Large intestine (tissue), 3 donors: ENCODE data around the gene HDHD2. TPM values are rescaled to one million over a fixed set of nuclear protein-coding genes. Genes with fewer than 3 reads are reported as not detected.

Experiments used
- DNase-seq, 2 donors: peaks; one replicate each; pipeline versions ENCODE4 v3.0.0 to v3.0.0-alpha.2; 2013
- H3K27ac ChIP-seq: one replicate; pipeline ENCODE4 v1.5.1; 2013; ENCODE audit warnings: low read length
- H3K27me3 ChIP-seq: 2 replicates; pipeline ENCODE4 v1.6.1; 2013; ENCODE audit warnings: low read length; ENCODE audit not compliant: control insufficient read depth, insufficient read depth
- H3K36me3 ChIP-seq: 2 replicates; pipeline ENCODE4 v1.6.1; 2013; ENCODE audit warnings: low read length; ENCODE audit not compliant: control insufficient read depth, insufficient read depth
- H3K4me1 ChIP-seq: one replicate; pipeline ENCODE4 v1.6.1; 2013; ENCODE audit warnings: low read length; ENCODE audit not compliant: control insufficient read depth, insufficient read depth
- H3K4me3 ChIP-seq: one replicate; pipeline ENCODE4 v1.5.1; 2013; ENCODE audit warnings: low read length
- H3K9me3 ChIP-seq: one replicate; pipeline ENCODE4 v1.6.1; 2013; ENCODE audit warnings: mild to moderate bottlenecking, low read depth, low read length, moderate library complexity; ENCODE audit not compliant: control insufficient read depth
- whole genome bisulfite sequencing: methylation state at CpG from one replicate; pipeline ENCODE4 v1.1.5; 2013; ENCODE audit warnings: low lambda C conversion rate; ENCODE audit not compliant: insufficient coverage; 5-methylcytosine and 5-hydroxymethylcytosine counted together
- polyA plus RNA-seq: library from polyadenylated mRNA; unstranded; fragments of 120-200 nt; gene quantifications from one replicate; pipeline ENCODE4 v1.2.1, GENCODE V29; 2013

HDHD2 gene
- polyA plus RNA-seq, 1 donor, result 37.5 TPM

GRCh38 chr18:47113796-47114540 is 36.3 kb downstream of the HDHD2 start:
- Histone ChIP-seq H3K27ac (no peak overlapping the region), H3K36me3 (peaks cover 47% of the 10 kb centered on the region), H3K27me3 (no peaks in the 10 kb centered on the region), H3K4me3 (no peak overlapping the region), H3K9me3 (no peaks in the 10 kb centered on the region), H3K4me1 (no peaks in the 10 kb centered on the region)
- DNase-seq, result no peak
- 100% methylated on average over 1 of the region's 2 CpGs for WGBS

DNA sequence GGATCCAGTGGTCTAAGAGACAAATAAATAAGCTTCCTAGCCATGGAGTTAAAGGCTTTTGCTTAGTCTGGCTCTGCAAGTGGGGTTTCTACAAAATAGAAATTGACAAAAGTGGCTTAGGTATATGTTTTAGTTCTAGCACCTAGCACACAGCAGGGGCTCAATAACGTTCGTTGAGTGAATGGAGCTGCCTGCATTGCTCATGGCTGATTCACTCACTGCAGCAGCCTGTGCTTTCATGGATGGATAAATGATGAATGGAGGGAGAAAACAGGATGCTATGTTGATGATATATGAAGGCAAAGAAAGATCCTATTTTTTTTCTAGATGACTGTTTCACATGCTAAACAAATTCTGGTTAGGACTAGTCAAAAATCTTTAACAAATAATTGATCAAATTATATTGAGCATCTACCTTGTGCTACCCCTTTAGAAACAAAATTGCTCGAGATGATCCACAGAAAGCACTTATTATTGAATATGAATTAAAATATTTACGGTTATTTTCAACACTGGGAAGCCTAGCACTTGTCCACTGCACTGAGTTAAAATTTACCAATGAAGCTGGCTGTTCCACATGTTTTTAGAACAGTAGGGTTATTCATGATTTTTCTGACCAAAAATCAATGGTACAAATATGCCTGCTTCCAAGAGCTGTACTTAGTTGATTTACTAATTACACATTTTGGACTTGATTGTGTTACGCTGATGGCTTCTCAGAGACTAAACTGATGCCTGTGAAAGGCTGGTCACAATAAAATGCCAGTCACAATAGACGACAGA is 39.6 kb downstream of the HDHD2 start:
- no peak for DNase-seq
- Histone ChIP-seq H3K36me3 (peaks cover 61% of the 10 kb centered on the region), H3K9me3 (no peaks in the 10 kb centered on the region), H3K27me3 (no peaks in the 10 kb centered on the region), H3K27ac (no peak overlapping the region), H3K4me3 (no peak overlapping the region), H3K4me1 (no peaks in the 10 kb centered on the region)
- 100% methylated on average over 2 of the region's 6 CpGs for WGBS

- DNase-seq, result no peak
- H3K27me3 ChIP-seq, result no peaks in the 10 kb centered on the region
- H3K4me3 ChIP-seq, result no peak overlapping the region
- no peak overlapping the region for H3K27ac ChIP-seq
- H3K36me3 ChIP-seq, result peaks cover 56% of the 10 kb centered on the region
- H3K9me3 ChIP-seq, result no peaks in the 10 kb centered on the region
- H3K4me1 ChIP-seq, result no peaks in the 10 kb centered on the region
- WGBS, result no CpG with 5 or more reads among the region's 1 CpG
Observed at GRCh38 chr18:47109720-47110119, 40.6 kb downstream of the HDHD2 start.

DNA sequence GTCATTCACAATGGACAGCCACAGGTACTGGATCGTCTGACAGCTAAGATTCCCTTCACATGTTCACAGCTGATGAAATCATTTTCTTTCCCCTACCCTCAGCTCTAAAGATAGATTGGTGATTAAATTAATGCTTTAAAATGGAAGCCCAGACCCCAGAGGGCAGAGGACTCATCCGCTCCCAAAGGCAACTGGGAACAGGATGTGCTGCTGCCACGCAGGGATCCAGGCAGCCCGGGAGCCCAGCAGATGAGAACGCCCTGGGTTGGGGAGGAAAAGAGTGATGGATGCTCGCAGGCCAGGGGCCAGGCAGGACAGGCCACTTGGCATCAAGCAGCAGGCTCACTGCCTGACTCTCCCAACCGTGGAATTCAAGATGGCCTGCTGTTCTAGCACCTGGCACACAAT is 41.3 kb downstream of the HDHD2 start:
- no peak for DNase-seq
- Histone ChIP-seq H3K27me3 (no peaks in the 10 kb centered on the region), H3K27ac (no peak overlapping the region), H3K9me3 (no peaks in the 10 kb centered on the region), H3K4me1 (no peaks in the 10 kb centered on the region), H3K36me3 (peaks cover 58% of the 10 kb centered on the region), H3K4me3 (no peak overlapping the region)
- WGBS, result no CpG with 5 or more reads among the region's 7 CpGs

DNA sequence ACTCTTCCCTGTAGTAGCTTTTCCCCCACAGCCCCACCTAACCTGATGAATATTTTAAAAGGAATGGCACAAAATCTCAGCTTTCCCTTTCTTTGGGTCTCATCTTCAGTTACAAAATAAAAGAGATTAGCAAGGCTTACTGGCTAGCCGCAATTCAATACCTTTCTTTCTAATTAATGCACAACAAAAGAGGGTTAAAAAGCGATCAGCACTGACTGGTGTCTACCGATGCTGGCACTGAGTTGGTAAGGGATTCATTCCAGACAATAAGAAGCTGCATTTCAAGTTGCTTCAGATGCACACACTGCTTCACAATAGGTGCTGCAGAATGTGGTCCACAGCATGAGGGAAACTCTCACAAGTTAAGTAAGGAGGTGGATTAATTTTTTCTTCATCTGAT is 41.9 kb downstream of the HDHD2 start:
- Histone ChIP-seq H3K36me3 (peaks cover 56% of the 10 kb centered on the region), H3K9me3 (no peaks in the 10 kb centered on the region), H3K4me3 (no peak overlapping the region), H3K27me3 (no peaks in the 10 kb centered on the region), H3K27ac (no peak overlapping the region), H3K4me1 (no peaks in the 10 kb centered on the region)
- no peak for DNase-seq
- no CpG with 5 or more reads among the region's 3 CpGs for WGBS

DNA sequence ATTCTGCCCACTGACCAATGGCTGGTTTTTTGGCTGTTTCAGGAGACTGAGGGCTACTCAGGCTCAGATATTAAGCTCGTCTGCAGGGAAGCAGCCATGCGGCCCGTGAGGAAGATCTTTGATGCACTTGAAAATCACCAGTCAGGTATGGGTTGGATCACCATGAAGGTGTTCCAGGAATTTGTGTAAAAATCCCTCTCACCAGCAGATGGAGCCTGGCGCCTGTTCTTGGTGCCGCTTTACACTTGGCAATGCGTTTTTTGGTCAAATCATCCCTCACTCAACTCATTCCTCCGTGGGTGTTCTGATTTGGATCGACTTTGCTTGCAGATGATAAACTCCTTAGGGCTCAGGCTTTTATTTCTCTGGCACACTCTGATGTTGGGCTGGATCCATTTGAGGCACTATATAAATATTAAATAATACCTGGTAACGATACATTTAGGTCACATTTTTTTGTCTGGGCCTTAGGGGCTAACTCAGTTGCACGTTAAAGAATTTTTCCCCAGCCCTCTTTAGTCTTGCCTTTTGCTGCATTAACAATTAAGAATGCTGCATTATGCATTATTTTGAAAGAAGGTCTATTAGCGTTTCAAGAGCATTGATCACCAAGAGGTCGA is 50.0 kb downstream of the HDHD2 start:
- Histone ChIP-seq H3K36me3 (peaks cover 10% of the 10 kb centered on the region), H3K27me3 (no peaks in the 10 kb centered on the region), H3K27ac (no peak overlapping the region), H3K4me1 (no peaks in the 10 kb centered on the region), H3K9me3 (no peaks in the 10 kb centered on the region), H3K4me3 (no peak overlapping the region)
- 100% methylated on average over 1 of the region's 12 CpGs for WGBS
- peak; percentile 22 to 31 for DNase-seq

DNA sequence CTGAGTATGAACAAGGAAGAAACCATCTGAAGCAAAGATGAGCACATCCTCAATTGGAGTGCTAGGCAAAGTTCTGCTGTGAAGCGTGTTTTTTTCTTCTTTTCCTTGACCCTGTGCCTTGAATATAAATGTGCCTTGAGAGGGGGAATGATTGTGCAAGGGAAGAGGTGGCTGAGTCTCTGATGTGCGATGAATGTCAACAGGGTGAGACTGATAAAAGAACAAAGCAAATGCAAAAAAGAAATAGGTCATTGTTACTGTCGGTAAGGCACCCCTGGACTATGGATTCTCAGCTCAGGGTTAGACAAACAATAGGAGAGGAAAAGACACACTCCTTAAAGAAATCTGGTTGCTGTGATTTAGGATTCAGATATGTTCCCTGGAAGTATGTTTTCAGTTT is 54.5 kb downstream of the HDHD2 start:
- Histone ChIP-seq H3K27me3 (no peaks in the 10 kb centered on the region), H3K4me1 (no peaks in the 10 kb centered on the region), H3K9me3 (no peaks in the 10 kb centered on the region), H3K27ac (no peak overlapping the region), H3K36me3 (no peaks in the 10 kb centered on the region), H3K4me3 (no peak overlapping the region)
- WGBS, result 27% methylated on average over 2 of the region's 3 CpGs
- DNase-seq, result no peak

DNA sequence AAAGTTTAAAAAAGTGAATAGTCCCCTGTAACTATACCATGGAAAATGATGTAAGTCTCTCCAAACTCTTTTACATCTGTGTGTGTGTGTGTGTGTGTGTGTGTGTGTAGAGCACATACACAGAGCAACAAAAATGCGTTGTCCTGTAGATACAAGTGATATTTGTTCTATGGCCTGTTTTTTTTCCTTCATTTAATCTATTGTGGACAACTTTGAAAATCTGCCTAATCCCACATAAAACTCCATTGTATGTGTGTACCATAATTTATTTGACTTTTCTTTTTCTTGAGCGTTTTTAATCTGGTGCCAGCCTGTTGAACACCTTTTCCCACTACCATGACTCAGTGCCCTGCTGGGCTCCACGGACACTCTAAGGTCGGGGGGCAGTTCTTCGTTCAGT is 62.6 kb downstream of the HDHD2 start:
- H3K9me3 ChIP-seq, result no peaks in the 10 kb centered on the region
- DNase-seq, result no peak
- WGBS, result 95% methylated on average over 4 of the region's 5 CpGs
- H3K36me3 ChIP-seq, result no peaks in the 10 kb centered on the region
- no peak overlapping the region for H3K4me3 ChIP-seq
- H3K27me3 ChIP-seq, result no peaks in the 10 kb centered on the region
- no peak overlapping the region for H3K27ac ChIP-seq
- no peaks in the 10 kb centered on the region for H3K4me1 ChIP-seq

DNA sequence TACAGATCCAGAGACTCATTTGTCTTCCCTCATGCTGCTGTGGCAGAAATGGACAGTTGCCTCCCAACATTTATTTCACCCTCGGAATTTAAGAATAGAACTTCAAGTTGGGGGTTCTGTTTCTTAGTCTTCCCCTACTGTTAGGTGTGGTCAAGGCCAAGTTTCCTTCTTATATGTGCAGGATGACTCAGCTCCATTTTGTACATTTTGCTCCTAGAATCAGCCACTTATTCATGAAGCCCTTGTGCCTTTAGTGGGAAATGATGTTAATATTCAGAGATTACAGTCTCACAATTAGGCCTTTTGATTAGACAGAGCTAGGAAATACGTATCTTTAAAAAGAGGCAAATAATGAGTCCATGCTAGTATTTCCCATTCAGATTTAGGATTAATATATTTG is 68.7 kb downstream of the HDHD2 start:
- WGBS, result 60% methylated on average over 1 of the region's 2 CpGs
- H3K36me3 ChIP-seq, result no peaks in the 10 kb centered on the region
- H3K9me3 ChIP-seq, result no peaks in the 10 kb centered on the region
- H3K4me1 ChIP-seq, result no peaks in the 10 kb centered on the region
- H3K27ac ChIP-seq, result no peak overlapping the region
- no peak overlapping the region for H3K4me3 ChIP-seq
- DNase-seq, result no peak
- no peaks in the 10 kb centered on the region for H3K27me3 ChIP-seq

GRCh38 chr18:47080872-47081271 is 69.4 kb downstream of the HDHD2 start:
- DNase-seq, result no peak
- H3K36me3 ChIP-seq, result no peaks in the 10 kb centered on the region
- H3K27ac ChIP-seq, result no peak overlapping the region
- H3K4me1 ChIP-seq, result no peaks in the 10 kb centered on the region
- 94% methylated on average over 2 of the region's 2 CpGs for WGBS
- H3K4me3 ChIP-seq, result no peak overlapping the region
- H3K9me3 ChIP-seq, result no peaks in the 10 kb centered on the region
- H3K27me3 ChIP-seq, result no peaks in the 10 kb centered on the region
